Bronchial epithelial cell (primary cell): ENCODE data around the gene MRPL36. TPM values are rescaled to one million over a fixed set of nuclear protein-coding genes. Genes with fewer than 3 reads are reported as not detected.

Experiments used
- DNase-seq: peaks from one replicate; pipeline ENCODE4 v3.0.0-alpha.2; 2010; ENCODE audit warnings: low read depth
- FAIRE-seq: peaks from 2 replicates; lab custom pipeline; 2011; peaks lifted over from hg19 to GRCh38; lab: Jason Lieb, UNC
- H3K27me3 ChIP-seq: 2 replicates; pipeline ENCODE4 v1.5.1; 2011; ENCODE audit warnings: low read length; ENCODE audit not compliant: control insufficient read depth, insufficient read depth
- H3K36me3 ChIP-seq: 2 replicates; pipeline ENCODE4 v1.5.1; 2011; ENCODE audit warnings: low read length; ENCODE audit not compliant: control insufficient read depth, insufficient read depth
- H3K4me3 ChIP-seq: 2 replicates; pipeline ENCODE4 v1.5.1; 2011; ENCODE audit warnings: mild to moderate bottlenecking, low read depth, low read length, control low read depth
- total RNA-seq: library from RNA; depleted of rRNA; stranded (reverse); fragments of >200 nt; gene quantifications from 2 replicates; pipeline ENCODE4 v1.2.1, GENCODE V29; 2014
- TF ChIP-seq, protein P1 (sequence below): IDR thresholded peaks from 2 replicates; pipeline ENCODE4 v1.5.1; 2011; ENCODE audit warnings: mild to moderate bottlenecking, moderate library complexity, low read length, control low read depth, inconsistent platforms; ENCODE audit not compliant: insufficient read depth, severe bottlenecking

Gene MRPL36
- total RNA-seq, 1 donor from 2014 or later = 61.1 TPM

- DNase-seq (no peak), FAIRE-seq (no peak)
- Histone ChIP-seq H3K4me3 (no peak overlapping the region), H3K27me3 (peaks cover 3% of the 10 kb centered on the region), H3K36me3 (no peaks in the 10 kb centered on the region)
- TF ChIP-seq, protein P1, sequence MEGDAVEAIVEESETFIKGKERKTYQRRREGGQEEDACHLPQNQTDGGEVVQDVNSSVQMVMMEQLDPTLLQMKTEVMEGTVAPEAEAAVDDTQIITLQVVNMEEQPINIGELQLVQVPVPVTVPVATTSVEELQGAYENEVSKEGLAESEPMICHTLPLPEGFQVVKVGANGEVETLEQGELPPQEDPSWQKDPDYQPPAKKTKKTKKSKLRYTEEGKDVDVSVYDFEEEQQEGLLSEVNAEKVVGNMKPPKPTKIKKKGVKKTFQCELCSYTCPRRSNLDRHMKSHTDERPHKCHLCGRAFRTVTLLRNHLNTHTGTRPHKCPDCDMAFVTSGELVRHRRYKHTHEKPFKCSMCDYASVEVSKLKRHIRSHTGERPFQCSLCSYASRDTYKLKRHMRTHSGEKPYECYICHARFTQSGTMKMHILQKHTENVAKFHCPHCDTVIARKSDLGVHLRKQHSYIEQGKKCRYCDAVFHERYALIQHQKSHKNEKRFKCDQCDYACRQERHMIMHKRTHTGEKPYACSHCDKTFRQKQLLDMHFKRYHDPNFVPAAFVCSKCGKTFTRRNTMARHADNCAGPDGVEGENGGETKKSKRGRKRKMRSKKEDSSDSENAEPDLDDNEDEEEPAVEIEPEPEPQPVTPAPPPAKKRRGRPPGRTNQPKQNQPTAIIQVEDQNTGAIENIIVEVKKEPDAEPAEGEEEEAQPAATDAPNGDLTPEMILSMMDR = no peak
Observed at GRCh38 chr5:1833264-1834021, 33.8 kb upstream of the MRPL36 start.

GRCh38 chr5:1832511-1833250 is 33.0 kb upstream of the MRPL36 start:
- Histone ChIP-seq H3K36me3 (no peaks in the 10 kb centered on the region), H3K27me3 (peaks cover 3% of the 10 kb centered on the region), H3K4me3 (no peak overlapping the region)
- TF ChIP-seq, protein P1 = no peak
- DNase-seq = no peak
- no peak for FAIRE-seq

- Histone ChIP-seq H3K4me3 (no peak overlapping the region), H3K36me3 (no peaks in the 10 kb centered on the region), H3K27me3 (peaks cover 3% of the 10 kb centered on the region)
- DNase-seq = no peak
- no peak for FAIRE-seq
- TF ChIP-seq, protein P1 = no peak
Observed at GRCh38 chr5:1831677-1832313, 32.2 kb upstream of the MRPL36 start.

GRCh38 chr5:1831257-1831656 is 31.6 kb upstream of the MRPL36 start:
- TF ChIP-seq, protein P1 = no peak
- Histone ChIP-seq H3K27me3 (peaks cover 3% of the 10 kb centered on the region), H3K4me3 (no peak overlapping the region), H3K36me3 (no peaks in the 10 kb centered on the region)
- DNase-seq (no peak), FAIRE-seq (no peak)

DNA sequence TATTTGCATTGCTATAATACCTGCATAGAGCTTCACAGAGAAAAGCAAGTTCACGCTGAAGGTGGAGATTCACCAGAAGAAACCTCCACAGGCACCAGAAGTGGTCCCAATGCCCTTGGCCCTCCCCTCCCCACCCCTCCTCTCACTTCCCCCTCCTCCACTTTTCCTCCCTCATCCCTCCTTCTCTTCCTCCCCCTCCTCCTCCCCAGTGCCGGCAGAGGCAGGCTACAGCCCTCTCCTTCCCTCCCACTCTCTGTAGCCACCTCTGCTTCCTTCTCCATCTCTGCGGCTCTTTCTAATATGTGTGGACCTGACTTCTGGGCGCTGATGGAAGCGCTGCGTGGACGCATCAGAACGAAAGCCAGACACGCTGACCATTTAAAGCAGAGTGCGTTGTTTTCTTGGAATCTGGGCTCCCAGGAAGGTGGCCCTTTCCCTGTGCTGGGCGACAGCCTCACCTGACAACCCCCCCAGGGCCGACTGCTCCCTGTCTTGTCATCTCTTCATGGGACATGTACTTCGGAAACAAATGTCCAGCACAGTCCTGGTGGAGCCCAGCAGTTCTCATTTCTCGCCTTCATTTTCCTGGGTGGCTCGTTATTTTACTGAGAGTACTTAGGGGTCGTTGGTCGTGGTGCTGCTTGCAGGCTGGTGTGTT is 31.1 kb upstream of the MRPL36 start:
- no peak overlapping the region for H3K4me3 ChIP-seq
- TF ChIP-seq, protein P1 = no peak
- no peaks in the 10 kb centered on the region for H3K36me3 ChIP-seq
- no peak for DNase-seq
- FAIRE-seq = no peak
- H3K27me3 ChIP-seq = peaks cover 3% of the 10 kb centered on the region
